NCI-H2029 (cell line): Measurements from ENCODE around the gene HOXB7.

Experiments
- DNase-seq: peaks from one replicate; lab custom pipeline; 2025; lab: John Stamatoyannopoulos, UW

Gene HOXB7

DNA sequence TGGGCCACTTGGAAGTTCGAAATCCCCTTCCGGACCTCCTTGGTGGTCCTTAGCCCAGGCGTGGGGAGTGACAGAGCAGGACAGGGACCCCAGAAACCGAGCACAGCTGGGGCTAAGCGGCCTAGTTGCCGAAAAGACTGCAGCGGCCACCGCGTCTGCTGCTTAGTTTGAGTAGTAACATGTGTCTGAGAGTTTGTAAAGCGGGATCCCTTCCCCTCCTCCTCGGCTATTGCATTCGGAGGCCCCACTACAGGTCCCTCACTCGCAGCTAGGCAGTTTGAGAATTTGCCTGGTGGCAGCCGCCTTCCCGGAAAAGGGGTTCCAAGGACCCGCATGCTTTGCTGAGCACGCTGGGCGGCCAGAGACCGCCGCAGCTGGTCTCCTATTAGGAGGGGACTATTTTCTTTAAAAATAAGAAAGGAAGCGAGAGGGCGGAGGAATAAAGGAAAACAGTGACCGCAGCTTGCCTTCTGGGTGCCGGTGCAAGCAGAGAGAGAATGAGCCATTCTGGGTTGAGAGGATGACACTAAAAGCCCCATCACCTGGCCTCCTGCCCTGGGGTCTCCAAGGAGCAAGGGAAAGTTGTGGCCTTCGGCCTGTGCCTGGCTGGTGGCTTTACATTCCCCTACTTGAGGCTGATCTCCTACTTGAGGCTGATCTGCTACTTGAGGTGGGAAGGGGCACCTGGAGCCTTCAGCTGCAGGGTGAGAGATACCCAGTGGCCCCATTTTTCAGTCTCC is 16.1 kb downstream of the HOXB7 start:
- DNase-seq, result no peak

DNA sequence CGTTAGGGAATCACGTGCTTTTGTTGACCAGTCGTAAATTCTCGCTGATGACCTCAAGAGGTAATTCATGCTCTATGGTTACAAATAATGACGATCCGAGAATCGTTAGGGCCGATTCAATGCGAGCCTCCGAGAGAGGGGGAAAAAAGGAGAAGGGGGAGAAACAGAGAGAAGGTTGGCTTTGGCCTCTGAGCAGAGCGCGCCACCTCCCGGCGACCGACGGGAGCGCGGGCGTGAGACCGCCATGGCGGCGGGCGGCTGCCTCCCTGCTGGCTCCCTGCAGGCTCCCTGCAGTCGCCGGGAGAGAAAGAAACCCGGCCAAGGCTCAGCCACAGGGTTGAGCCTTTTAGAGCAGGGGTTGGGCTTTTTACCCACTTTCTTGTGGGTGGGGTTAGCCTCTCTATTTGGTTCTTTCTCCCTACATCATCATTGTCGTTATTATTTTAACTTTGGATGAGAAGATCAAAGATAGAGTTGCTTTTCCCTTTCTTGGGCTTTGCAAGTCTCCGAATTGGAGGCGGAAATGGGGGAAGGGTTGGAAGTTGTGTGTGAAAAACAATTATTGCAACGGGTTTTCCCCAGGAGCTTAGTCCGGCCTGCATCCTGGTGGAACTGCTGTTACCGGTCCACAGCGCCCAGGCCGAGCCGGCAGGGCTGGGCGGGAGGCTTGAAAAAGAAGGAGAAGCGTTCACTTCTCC is 16.8 kb downstream of the HOXB7 start:
- DNase-seq, result peak; percentile 96

DNA sequence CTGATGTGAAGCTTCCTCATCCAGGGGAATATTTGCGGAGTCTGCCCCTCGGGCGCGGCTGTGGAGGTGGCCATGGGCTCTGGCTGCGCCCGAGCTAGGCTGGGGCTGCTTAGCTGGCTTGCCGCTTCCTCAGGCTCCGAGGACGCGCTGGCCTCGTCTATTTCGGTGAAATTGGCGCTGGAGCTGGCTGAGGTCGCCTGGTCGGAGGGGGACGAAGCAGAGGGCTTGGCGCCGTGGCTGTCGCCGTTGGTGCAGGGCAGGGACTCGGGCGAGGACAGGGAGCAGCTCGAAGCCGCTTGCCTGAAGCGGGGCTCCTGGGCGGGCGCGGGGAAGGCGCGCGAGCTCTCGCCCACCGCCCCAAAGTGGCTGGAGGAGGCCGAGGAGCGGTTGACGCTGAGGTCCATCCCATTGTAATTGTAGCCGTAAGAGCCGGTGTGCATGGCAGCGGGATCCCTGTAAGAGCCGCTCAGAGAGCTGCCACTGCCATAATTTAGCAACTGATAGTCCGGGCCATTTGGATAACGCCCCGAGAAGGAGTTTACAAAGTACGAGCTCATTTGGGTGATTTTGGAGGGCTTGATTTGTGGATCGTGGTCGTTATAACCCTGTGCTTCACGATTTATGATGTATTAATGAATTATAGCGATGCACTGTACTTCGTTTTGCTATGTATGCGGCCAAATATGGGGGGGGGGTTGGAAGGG is 17.5 kb downstream of the HOXB7 start, which contains the start of gene HOXB5:
TSS of gene HOXB5 (minus strand) at position 654 of the 704 bp plus-strand sequence. CDS start at position 557, 97 bp downstream.
- no peak for DNase-seq

DNA sequence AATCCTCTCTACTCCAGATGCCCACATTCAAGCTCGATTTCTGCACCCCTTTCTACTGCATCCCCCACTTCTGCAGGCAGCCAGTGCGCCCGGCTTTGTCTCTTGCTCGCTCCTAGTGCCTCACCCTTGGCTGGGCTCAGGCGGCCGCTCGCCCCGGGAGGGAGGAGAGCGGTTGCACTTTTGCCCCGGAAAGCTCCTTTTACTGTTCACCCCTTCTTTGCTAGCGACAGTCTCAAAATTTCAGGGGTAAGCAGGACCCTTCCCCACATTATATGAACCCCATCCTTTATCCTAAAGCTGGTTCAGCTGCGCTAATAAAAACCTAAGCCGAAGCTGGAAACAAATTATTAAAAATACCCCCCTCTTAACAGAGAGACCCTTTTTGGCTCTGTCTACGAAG is 18.2 kb downstream of the HOXB7 start:
- no peak for DNase-seq

DNA sequence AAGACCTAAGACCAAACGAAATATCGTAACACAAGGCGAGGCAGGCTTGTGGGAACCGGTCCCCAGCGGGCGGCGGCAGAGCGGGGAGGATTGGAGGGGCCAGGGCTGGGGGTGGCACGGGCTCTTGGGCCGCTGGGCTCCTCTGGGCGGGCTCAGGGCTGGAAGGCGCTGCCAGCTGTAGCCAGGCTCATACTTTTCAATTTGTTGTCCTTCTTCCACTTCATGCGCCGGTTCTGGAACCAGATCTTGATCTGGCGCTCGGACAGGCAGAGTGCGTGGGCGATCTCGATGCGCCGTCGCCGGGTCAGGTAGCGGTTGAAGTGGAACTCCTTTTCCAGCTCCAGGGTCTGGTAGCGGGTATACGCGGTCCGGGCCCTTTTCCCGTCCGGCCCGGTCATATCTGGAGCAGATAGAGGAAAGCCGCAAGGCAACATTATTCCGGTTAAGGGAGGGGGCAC is 18.7 kb downstream of the HOXB7 start:
- DNase-seq, result no peak

DNA sequence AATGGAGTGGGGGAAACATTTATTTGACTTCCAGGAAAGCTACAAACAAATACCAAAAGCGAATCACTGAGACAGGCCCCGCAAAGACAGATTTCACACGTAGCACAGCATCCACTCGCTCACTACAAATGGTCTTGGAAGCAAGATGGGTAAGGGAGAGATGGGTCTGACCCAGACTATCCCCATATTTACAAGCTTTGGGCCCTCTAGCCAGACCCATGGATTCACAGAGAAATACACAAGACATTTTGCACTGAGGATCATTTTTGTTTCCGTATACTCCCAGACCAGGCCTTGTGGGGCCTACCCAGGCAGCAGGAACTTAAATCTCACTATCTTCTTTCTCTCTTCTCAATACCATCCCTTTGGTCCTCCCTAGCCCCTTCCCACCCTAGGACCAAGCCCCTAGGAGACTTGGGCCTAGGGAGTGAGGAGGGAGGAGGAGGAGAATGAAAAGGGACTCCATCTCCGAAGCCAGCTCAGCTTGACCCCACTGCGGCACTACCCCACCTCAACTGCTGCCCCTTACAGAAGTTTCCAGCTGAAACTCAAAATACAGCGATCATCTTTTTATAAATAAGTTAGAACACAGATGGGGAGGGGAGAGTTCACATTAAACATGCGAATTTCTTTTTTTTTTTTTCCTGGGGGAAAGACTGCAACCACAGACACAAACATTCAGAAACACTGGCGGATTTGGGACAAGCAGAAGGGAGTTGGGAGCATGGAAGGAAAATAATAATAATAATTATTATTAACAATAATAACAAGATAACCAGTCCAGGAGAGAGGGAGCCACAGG is 19.4 kb downstream of the HOXB7 start:
- no peak for DNase-seq

DNA sequence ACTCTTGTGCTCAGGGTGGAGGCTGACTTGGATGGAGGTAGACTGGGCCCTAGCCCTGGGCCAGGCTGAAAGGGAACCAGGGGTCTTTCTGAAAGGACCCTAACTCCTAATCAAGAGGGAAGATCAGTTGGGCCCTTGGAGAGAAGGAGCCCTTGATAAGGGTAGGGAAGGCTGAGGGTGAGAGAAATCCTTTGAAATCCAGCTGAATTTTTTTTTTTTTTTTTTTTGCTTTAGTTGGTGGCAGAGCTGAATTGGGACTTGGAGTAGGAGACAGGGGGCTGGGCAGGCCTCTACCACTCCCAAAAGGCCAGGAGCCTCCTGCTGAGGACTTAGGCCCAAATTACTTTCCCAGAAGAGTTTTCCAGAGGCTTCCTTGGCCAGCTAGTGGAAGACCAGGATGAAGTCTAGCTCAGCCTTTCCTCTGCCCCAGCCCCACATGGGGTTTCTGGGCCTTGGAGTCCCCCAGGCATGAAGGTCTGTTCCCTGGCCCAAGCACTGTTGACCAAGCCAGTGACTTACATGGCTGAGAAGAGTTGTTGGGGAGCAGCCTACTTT is 20.1 kb downstream of the HOXB7 start:
- no peak for DNase-seq

DNA sequence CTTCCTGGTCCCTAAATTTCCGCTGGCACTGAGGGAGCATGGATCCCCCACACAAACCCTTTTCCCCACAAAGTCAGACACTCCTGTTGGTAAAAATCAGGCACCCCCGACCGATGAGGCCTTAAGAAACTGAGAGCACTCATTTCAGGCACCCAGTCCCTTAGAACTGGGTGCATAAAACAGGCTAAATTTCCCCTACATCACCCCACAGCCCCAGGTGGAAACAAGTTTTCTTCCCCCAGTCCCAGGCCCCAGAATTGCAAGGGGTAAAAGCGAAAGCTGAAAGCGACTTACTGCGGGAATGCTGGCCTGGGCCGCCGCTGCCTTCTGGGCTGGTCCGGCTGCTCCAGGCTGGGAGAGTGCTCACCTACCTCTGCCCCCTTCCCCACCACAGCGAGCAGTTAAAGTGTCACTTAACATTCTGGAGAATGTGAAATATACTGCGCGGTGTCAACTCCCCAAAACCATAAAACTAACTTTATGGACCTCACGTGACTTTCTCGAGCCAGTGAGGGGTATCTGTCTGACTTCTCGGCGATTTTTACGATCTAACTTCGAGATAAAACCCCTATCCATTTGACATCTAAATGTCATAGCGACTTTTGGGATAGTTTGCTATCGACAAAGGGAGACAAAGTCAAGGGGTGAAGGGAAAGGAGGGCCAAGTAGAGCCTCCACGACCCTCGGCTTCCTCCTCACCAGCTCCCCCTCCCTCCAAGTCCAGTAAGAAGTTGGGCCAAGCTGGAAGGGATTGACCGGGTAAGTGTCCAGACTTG is 20.8 kb downstream of the HOXB7 start, which contains the start of gene HOXB3:
TSS of gene HOXB3 (minus strand) at position 411 of the 776 bp plus-strand sequence. CDS start 37,767 bp downstream, outside the sequence.
- DNase-seq, result no peak

DNA sequence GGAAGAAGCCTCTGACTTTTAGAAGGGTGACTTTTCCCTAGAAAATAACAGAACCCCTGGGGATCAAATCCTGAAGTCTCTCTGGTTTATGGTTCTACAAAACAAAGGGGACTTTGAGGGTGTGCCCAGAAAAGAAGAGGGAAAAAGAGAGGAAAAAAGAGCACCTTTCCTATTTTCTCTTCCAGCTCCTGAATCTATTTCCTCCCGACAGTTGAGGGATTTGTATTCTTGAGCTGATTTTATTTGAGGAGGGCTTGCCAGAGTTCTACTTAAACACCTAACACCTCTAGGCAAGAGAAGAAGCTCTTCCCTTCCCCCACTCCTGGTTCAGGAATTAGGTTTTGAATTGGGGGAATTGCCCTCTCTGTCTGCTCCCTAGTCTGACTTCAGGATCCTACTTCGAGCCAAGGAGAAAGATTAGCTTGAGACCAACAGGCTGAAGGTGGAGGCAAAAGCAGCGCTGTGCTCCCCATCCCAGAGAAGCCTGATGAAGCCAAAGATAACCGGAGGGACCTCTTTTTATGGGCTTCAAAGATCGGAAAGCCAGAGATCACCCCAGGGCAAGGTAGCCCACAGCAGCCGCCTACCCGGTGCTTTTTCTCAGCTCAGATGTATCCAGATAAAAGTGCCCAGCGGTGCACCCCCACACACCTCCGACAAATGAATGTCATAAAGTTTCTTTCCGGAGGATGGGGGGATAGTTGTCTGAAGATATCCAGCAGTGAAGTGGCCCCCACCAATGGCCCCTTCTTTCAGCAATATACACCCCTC is 21.6 kb downstream of the HOXB7 start:
- no peak for DNase-seq

DNA sequence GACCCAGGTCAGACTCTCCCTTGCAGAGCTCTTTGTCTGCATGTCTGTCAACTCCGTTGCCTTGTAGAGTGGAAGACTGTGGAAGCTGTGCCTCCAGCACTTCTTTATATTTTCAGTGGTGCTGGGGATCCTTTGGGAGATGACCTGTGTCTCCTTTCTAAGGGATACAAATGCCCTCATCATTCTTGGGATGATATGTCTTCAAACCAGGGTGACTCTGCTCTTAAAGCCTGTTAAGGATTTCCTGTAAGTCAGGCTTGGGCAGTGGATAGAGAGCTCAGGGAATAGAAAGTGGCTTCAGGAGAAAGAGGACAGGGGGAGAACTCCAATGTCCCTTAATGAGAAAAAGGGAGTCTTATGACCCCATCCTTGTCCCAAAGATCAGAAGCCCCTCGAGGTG is 22.3 kb downstream of the HOXB7 start:
- no peak for DNase-seq

DNA sequence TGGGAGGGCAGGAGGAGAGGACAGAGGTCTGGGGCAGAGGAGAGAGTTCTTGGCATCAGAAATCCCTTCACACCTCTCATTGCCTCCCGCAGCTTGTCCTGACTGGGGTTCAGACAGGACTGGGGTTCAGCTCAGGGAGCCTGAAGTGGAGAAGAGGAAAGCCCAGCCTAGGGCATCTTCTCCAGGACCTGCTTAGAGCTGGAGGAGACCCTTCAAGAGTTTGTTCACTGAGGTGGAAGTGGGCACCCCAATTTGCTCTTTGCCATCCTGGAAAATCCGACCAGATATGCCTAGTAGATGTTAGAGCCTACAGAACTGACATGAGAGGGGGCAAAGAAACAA is 22.8 kb downstream of the HOXB7 start:
- DNase-seq, result no peak

DNA sequence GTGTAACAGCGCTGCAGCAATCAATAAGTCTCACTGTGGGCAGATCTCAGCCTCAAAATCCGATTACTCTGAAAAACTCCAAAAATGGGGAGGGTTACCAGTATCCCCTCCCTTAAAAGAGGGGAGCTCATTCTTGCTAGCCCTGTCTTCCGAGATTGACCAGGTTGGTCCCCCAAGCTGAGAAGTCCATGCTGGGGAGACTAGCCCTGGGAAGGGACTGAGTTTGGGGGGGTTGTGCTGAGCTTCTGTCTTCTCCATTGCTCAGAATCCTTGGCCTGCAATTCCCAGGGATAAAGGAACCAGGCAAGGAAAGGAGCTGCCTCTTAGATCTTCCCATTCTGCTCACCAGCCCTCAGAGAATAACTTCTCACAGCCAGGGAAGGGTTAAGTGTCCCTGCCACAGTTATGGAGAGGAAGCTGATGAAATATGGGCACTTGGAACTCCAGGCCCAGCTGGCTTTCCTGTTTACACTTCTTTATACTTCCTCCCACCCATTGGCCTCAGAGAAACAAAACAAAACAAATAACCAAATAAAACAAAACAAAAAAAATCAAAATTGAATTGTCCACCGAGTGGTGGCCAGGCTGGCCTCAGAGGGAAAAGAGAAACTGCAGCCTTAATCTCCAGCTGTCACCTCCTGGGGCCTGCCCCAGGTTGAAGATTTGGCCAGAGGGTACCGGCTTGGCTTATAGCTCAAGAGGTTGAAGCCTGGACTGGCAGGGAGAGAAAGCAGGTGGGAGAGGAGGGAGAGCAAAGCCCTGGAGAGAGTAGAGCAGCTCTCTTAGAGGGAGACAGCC is 23.3 kb downstream of the HOXB7 start:
- peak; percentile 93 for DNase-seq

DNA sequence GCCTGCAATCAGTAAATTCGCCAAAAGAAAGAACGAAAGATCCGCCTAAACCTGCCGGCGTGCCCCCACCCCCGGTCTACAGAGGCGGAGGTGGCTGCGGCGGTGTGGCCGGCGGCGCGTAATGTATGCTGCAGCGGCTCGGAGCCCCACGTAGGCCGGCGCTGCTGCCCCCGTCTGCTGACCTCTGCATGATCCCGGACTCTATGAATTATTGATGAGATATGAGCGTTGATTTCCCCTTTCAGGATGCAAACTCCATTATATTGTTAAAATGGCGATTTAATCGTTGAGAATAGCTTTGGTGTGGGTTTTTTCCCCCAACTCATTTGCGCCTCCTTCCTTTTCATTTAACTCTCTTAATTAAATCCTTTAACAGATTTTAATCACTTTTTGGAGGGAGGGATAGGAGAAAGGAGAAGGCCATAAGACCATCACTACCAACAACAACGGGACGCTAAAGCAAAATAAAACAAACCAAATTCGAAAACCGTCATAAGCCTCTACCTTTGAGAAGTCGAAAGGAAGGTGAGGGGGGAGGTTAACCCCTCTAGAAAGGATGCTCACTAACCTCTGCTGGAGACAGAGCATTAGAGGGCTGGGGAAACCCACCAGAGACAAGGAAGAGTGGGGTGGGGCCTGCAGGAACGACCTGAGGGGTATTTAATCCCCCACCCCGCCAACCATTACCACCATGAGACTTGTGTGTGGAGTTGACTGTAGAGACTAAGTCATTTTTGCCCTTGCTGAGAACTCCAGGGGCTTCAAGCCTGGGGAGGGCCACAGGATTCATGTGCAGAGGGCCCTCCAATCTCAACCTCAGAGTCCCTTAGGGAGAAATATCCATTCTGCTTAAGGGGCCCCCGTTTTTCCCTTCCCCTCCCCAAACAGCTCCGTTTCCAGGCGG is 24.2 kb downstream of the HOXB7 start:
- DNase-seq, result no peak

DNA sequence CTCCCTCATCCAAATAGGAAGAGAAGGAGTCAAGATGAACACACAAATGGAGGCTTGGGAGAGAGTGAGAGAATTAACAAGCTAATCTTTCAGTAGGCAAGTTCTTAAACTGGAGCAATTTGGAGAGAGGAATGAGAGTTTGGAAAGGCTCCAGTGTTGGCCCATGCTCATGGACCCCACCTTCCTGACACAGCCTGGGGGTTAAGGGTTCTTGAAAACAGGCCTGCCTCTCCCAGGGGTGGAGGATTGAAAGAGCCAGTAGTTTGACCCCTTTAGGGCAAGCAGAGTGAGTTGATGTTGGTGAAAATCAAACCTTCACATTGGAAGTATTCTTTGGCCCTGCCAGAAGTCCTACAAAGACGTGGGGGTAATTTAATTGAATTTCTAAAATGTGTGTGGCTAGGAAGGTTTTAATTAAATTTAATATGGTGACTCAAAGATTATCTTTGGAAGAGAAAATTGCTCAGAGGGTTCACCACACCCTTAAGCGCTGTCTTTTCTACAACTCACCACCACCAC is 26.5 kb downstream of the HOXB7 start:
- no peak for DNase-seq

DNA sequence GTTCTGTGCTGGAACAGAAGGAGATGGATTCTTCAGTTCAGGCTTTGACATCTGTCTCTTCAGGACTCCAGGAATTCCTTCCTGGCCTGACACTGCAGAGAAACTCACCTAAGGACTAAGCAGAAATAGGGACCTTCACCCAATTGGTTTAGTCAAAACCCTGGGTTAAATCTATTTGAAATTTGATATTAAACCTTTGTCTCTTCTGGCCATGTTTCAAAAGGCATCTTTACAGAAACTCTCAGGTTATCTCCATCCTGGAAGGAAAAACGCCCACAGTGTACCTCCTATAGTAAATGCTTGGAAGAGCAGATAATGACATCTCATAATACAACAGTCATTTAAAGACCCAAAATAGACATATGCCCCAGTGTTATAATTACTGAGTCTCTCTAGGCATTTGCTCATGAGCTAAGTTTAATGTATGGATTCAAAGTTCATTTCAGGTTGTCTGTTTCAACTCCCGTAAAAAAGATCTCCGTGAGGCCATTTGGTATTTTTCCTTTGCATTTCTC is 27.1 kb downstream of the HOXB7 start:
- no peak for DNase-seq

DNA sequence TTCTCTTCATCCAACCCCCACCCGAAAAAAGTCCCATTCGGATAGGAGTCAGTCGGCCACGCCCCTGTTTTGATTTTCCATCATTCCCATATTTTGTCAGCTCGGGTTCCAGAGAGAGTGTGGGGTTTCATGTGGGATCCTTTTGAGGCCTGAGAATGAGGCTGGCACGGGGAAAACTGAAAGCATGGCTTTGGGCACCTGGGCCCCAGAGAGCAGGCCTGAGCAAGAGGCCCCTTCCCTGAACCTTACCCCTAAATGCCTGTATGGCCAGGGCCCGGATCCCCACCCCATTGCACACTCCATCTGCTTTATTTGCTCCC is 28.1 kb downstream of the HOXB7 start:
- no peak for DNase-seq

DNA sequence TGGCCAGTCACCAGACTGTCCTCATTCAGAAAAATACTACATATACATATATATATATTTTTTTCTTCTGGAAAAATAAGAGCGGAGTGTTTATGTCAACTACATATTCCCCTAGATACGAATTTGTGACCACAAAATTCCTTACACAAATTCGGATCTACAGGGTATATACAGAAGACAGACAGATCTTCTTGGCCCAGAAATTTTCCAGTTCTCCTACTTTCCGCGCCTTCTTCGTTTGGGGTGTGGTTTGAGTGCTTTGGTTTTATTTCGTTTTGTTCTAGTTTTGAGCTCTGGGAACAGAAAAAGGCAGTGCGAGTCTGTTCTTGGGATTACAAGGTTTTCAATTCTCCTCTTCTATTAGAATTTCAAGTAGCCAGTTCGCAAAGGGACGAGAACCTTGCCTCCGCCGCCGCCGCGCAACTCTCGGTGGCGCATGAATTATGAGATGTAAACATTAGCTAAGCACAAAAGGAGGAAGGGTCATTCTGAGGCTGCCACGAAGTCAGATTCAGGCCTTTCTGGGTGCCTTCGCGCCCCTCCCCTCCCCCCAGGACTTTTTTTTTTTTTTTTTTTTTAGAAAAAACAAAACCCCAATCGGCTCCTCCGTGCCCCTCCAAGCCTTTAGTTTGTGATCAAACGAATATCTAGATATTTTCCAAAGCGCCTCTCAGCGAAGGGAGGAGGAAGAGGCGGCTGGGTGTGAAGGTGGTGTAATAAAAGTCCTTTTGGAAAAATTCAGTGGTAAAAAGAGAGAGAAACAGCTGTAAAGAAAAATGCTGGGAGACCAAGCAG is 30.9 kb downstream of the HOXB7 start:
- DNase-seq, result peak; percentile 72
